ENCODE measurements around the gene VTN. TPM values are rescaled to one million over a fixed set of nuclear protein-coding genes. Genes with fewer than 3 reads are reported as not detected.
A peak's percentile ranks its signal among the peaks of the same experiment; 100 is the strongest.

The VTN gene
- total and polyA plus RNA-seq, 2 donors (not counting 1 experiment from before 2014, with no cell fraction given) = 0.34 to 0.36 TPM

DNA sequence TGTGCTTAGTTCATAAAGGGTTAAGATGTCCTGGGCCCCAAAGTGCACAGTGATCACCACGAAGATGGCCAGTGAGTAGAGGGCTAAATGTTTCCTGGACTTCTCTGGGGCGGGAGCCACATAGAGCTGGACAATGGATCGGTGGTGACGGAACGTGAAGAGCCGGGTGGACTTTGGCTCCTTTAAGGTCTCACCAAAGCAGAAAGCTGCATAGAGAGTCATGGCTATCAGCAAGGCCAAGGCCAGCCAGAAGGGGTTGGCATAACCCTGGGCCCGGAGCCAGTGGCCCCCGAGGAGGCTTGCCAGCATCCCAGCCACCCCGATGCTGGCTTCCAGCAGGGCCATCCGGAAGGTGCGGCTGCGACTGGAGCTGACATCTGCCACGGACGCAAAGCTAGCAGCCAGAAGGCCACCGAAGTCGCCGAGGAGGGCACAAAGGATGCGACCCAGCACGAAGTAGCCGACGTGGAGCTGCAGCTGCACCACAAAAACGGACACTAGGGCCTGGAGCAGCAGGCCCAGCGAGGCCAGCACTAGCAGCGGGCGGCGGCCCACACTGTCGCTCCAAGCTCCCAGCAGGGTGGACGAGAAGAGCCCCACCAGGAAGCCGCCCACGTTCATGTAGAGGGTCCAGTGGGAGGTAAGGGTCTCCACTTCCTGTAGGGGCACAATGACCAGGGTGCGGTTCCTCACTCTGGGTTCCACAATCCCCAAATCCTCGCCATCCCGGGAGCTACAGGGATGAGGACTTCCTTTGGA is 34.9 kb upstream of the VTN start:
- Histone ChIP-seq H3K9me3 (ENCODE audit: control extremely low read depth in 1 of 3, control insufficient read depth in 2 of 3, insufficient read depth in 1 of 3, low read length in 2 of 3) (peaks cover 0 to 4% (median 0%) of the 10 kb centered on the region in 3 donors), H3K9ac (ENCODE audit: low read length) (peak overlapping the region; percentile 76), H3K4me2 (replicated peaks; ENCODE audit: low read depth, low read length, poor library complexity, severe bottlenecking) (peak overlapping the region; percentile 97), H3K4me1 (ENCODE audit: control insufficient read depth in 2 of 2, insufficient read depth in 2 of 2, low read length in 2 of 2) (peaks cover 8 to 12% of the 10 kb centered on the region in 2 donors), H3K27ac (ENCODE audit: low read length in 2 of 2) (no peak overlapping the region), H2AFZ (ENCODE audit: insufficient read depth, low read depth, low read length, poor library complexity, severe bottlenecking) (peak overlapping the region; percentile 90), H3K79me2 (ENCODE audit: control insufficient read depth, insufficient read depth, low read length) (no peaks in the 10 kb centered on the region), H3K27me3 (replicated peaks in 1 of 4; ENCODE audit: control extremely low read depth in 1 of 4, control insufficient read depth in 3 of 4, insufficient read depth in 4 of 4, low read length in 3 of 4) (no peaks in the 10 kb centered on the region), H3K4me3 (ENCODE audit: control extremely low read depth in 1 of 5, extremely low read depth in 1 of 5, insufficient read depth in 1 of 5, low read depth in 2 of 5, low read length in 4 of 5) (peak overlapping the region in 4 of 5 experiments; percentile 58 to 91 (median 75)), H4K20me1 (ENCODE audit: control insufficient read depth, insufficient read depth, low read length, poor library complexity, severe bottlenecking) (no peaks in the 10 kb centered on the region), H3K36me3 (replicated peaks in 1 of 2; ENCODE audit: control extremely low read depth in 1 of 2, control insufficient read depth in 1 of 2, extremely low read depth in 1 of 2, insufficient read depth in 2 of 2, low read length in 1 of 2) (no peaks in the 10 kb centered on the region)
- CTCF ChIA-PET = interaction anchor here (1.5 kb wide), 1 partner anchor 11 kb away, joined by 11 read pairs; no protein-coding TSS in a partner anchor
- peaks cover 10% of the 10 kb centered on the region for H3K4me1 Mint-ChIP-seq
- no peak for TF ChIP-seq EZH2 (IDR thresholded peaks at IDR 0.05; ENCODE audit: borderline replicate concordance, insufficient read depth, low read depth, low read length, poor library complexity, severe bottlenecking)
- TF ChIP-seq, protein P1, sequence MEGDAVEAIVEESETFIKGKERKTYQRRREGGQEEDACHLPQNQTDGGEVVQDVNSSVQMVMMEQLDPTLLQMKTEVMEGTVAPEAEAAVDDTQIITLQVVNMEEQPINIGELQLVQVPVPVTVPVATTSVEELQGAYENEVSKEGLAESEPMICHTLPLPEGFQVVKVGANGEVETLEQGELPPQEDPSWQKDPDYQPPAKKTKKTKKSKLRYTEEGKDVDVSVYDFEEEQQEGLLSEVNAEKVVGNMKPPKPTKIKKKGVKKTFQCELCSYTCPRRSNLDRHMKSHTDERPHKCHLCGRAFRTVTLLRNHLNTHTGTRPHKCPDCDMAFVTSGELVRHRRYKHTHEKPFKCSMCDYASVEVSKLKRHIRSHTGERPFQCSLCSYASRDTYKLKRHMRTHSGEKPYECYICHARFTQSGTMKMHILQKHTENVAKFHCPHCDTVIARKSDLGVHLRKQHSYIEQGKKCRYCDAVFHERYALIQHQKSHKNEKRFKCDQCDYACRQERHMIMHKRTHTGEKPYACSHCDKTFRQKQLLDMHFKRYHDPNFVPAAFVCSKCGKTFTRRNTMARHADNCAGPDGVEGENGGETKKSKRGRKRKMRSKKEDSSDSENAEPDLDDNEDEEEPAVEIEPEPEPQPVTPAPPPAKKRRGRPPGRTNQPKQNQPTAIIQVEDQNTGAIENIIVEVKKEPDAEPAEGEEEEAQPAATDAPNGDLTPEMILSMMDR (IDR thresholded peaks at IDR 0.05) = no peak
- peaks cover 7% of the 10 kb centered on the region for H3K27me3 Mint-ChIP-seq
- intact Hi-C loops (cut with micrococcal nuclease) = loop anchor here (5.0 kb wide), 1 partner anchor 33 kb away; the partner anchor contains the start of genes SARM1 and VTN
- ATAC-seq (ENCODE audit: low read depth) = no peak
- H3K4me3 Mint-ChIP-seq = peak overlapping the region; percentile 90
- DNase-seq = no peak
- WGBS (ENCODE audit: insufficient coverage) = 96% methylated on average over 27 of the region's 33 CpGs
- POLR2A ChIA-PET = no interaction called here
- H3K9me3 Mint-ChIP-seq (ENCODE audit: insufficient read depth) = no peaks in the 10 kb centered on the region
- H3K27ac Mint-ChIP-seq = no peak overlapping the region

DNA sequence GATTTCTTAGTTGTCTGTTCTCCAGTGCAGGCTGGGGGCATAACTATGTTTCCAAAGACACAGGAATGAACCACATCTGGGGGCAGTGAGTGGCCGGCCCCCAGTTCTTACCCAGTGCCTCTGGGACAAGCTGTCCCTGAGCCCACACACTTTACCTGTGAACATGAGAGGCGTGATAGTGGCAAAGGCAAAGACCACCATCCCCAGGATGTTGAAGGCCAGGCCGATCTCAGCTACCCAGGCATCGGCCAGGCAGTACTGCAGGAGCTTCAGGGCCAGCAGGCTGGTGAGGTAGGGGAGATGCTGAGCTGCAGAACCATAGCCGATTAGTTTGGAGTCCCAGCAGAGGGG is 34.3 kb upstream of the VTN start:
- H3K4me3 ChIP-seq (ENCODE audit: control extremely low read depth in 1 of 5, extremely low read depth in 1 of 5, insufficient read depth in 1 of 5, low read depth in 2 of 5, low read length in 4 of 5) = no peak overlapping the region
- no peaks in the 10 kb centered on the region for H4K20me1 ChIP-seq (ENCODE audit: control insufficient read depth, insufficient read depth, low read length, poor library complexity, severe bottlenecking)
- no peak overlapping the region for H3K27ac ChIP-seq (ENCODE audit: low read length in 2 of 2)
- no peaks in the 10 kb centered on the region for H3K27me3 ChIP-seq (replicated peaks in 1 of 4; ENCODE audit: control extremely low read depth in 1 of 4, control insufficient read depth in 3 of 4, insufficient read depth in 4 of 4, low read length in 3 of 4)
- H2AFZ ChIP-seq (ENCODE audit: insufficient read depth, low read depth, low read length, poor library complexity, severe bottlenecking) = no peak overlapping the region
- no peaks in the 10 kb centered on the region for H3K9me3 Mint-ChIP-seq (ENCODE audit: insufficient read depth)
- H3K27ac Mint-ChIP-seq = no peak overlapping the region
- WGBS (ENCODE audit: insufficient coverage) = 96% methylated on average over 5 of the region's 5 CpGs
- CTCF ChIA-PET = interaction anchor here (1.5 kb wide), 1 partner anchor 12 kb away, joined by 11 read pairs; no protein-coding TSS in a partner anchor
- intact Hi-C loops (cut with micrococcal nuclease) = no loop called here
- H3K27me3 Mint-ChIP-seq = peaks cover 7% of the 10 kb centered on the region
- no peaks in the 10 kb centered on the region for H3K79me2 ChIP-seq (ENCODE audit: control insufficient read depth, insufficient read depth, low read length)
- peaks cover 10% of the 10 kb centered on the region for H3K4me1 Mint-ChIP-seq
- H3K9ac ChIP-seq (ENCODE audit: low read length) = no peak overlapping the region
- ATAC-seq (ENCODE audit: low read depth) (no peak), DNase-seq (no peak)
- H3K9me3 ChIP-seq (ENCODE audit: control extremely low read depth in 1 of 3, control insufficient read depth in 2 of 3, insufficient read depth in 1 of 3, low read length in 2 of 3) = peaks cover 0 to 4% (median 0%) of the 10 kb centered on the region in 3 donors
- no peaks in the 10 kb centered on the region for H3K36me3 ChIP-seq (replicated peaks in 1 of 2; ENCODE audit: control extremely low read depth in 1 of 2, control insufficient read depth in 1 of 2, extremely low read depth in 1 of 2, insufficient read depth in 2 of 2, low read length in 1 of 2)
- H3K4me2 ChIP-seq (replicated peaks; ENCODE audit: low read depth, low read length, poor library complexity, severe bottlenecking) = no peak overlapping the region
- TF ChIP-seq, protein P1 (IDR thresholded peaks at IDR 0.05) = no peak
- no peak for TF ChIP-seq EZH2 (IDR thresholded peaks at IDR 0.05; ENCODE audit: borderline replicate concordance, insufficient read depth, low read depth, low read length, poor library complexity, severe bottlenecking)
- POLR2A ChIA-PET = no interaction called here
- H3K4me1 ChIP-seq (ENCODE audit: control insufficient read depth in 2 of 2, insufficient read depth in 2 of 2, low read length in 2 of 2) = peaks cover 8 to 12% of the 10 kb centered on the region in 2 donors
- peak overlapping the region; percentile 56 for H3K4me3 Mint-ChIP-seq
